PFSK-1 (cell line): ENCODE measurements around the gene CUL9.

Experiments
- FOXP2 ChIP-seq: optimal IDR thresholded peaks from 2 replicates; pipeline ENCODE3; 2011; ENCODE audit warnings: borderline replicate concordance, control low read depth, inconsistent platforms; ENCODE audit not compliant: insufficient read depth; ENCODE audit errors: extremely low read length, extremely low read depth
- POLR2AphosphoS5 ChIP-seq: IDR thresholded peaks from 2 replicates; pipeline ENCODE4 v1.6.1; 2012; ENCODE audit warnings: low read depth, mild to moderate bottlenecking, control low read depth, low read length, moderate library complexity
- SIN3A ChIP-seq: IDR thresholded peaks from 2 replicates; pipeline ENCODE4 v1.6.1; 2012; ENCODE audit warnings: mild to moderate bottlenecking, low read length, moderate library complexity, borderline replicate concordance; ENCODE audit not compliant: insufficient read depth
- TAF1 ChIP-seq: IDR thresholded peaks from 2 replicates; pipeline ENCODE4 v1.6.1; 2012; ENCODE audit warnings: low read length, control low read depth, borderline replicate concordance; ENCODE audit not compliant: insufficient read depth
- TF ChIP-seq, protein P1 (sequence below), 2 experiments: IDR thresholded peaks; 2 replicates each; pipeline versions ENCODE4 v1.6.1 to v1.8.0; 2011 to 2012; ENCODE audit warnings: low read depth in 2 of 2, low read length in 2 of 2, control low read depth in 1 of 2, inconsistent platforms in 1 of 2, mild to moderate bottlenecking in 1 of 2, moderate library complexity in 1 of 2; ENCODE audit not compliant: insufficient read depth in 1 of 2

The CUL9 gene

GRCh38 chr6:43269273-43270007 lies 87.4 kb downstream of the CUL9 start:
- no peak for TF ChIP-seq POLR2AphosphoS5
- TF ChIP-seq SIN3A, result no peak
- TF ChIP-seq, protein P1, sequence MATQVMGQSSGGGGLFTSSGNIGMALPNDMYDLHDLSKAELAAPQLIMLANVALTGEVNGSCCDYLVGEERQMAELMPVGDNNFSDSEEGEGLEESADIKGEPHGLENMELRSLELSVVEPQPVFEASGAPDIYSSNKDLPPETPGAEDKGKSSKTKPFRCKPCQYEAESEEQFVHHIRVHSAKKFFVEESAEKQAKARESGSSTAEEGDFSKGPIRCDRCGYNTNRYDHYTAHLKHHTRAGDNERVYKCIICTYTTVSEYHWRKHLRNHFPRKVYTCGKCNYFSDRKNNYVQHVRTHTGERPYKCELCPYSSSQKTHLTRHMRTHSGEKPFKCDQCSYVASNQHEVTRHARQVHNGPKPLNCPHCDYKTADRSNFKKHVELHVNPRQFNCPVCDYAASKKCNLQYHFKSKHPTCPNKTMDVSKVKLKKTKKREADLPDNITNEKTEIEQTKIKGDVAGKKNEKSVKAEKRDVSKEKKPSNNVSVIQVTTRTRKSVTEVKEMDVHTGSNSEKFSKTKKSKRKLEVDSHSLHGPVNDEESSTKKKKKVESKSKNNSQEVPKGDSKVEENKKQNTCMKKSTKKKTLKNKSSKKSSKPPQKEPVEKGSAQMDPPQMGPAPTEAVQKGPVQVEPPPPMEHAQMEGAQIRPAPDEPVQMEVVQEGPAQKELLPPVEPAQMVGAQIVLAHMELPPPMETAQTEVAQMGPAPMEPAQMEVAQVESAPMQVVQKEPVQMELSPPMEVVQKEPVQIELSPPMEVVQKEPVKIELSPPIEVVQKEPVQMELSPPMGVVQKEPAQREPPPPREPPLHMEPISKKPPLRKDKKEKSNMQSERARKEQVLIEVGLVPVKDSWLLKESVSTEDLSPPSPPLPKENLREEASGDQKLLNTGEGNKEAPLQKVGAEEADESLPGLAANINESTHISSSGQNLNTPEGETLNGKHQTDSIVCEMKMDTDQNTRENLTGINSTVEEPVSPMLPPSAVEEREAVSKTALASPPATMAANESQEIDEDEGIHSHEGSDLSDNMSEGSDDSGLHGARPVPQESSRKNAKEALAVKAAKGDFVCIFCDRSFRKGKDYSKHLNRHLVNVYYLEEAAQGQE (IDR thresholded peaks at IDR 0.05; ENCODE audit: insufficient read depth in 1 of 2, low read depth in 2 of 2, low read length in 2 of 2), result no peak
- no peak for TF ChIP-seq TAF1
- no peak for TF ChIP-seq FOXP2

DNA sequence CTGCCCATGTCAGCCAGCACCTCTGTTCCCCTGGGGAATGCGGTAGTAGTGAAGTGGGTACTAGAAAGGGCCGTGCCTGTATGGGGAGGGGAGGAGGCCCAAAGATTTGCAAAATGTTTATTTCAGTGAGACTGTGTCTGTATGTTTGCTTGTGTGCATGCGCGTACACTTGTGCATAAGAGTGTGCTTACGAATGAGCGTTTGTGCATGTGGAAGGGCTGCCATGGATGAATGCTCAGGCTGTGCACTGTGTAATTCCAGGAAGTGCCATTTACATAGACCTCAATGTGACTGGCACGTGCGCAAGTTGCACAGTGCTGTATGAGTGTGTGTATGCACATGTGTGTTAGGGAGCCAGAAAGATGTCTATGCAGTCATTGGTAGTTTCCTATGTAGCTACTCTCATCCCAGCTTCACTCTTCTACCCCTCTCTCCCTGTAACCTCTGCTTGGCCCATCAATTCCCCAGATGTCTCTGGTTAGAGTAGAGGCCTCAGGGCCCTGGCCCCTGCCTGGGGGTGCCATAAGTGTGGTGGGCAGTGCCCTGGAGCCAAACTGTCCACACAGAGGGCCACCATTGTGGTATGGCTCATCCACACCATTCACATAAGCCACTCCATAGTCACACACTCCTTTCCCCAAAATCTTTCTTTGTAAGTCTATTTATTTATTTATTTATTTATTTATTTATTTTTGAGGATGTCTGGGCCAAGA lies 89.3 kb downstream of the CUL9 start:
- TF ChIP-seq POLR2AphosphoS5 (no peak), TAF1 (no peak), SIN3A (no peak), FOXP2 (no peak)
- TF ChIP-seq, protein P1 (IDR thresholded peaks at IDR 0.05; ENCODE audit: insufficient read depth in 1 of 2, low read depth in 2 of 2, low read length in 2 of 2), result no peak

- no peak for TF ChIP-seq POLR2AphosphoS5
- no peak for TF ChIP-seq SIN3A
- TF ChIP-seq FOXP2, result no peak
- TF ChIP-seq TAF1, result no peak
- TF ChIP-seq, protein P1 (IDR thresholded peaks at IDR 0.05; ENCODE audit: insufficient read depth in 1 of 2, low read depth in 2 of 2, low read length in 2 of 2), result no peak
These were observed 89.9 kb downstream of the CUL9 start for GRCh38 chr6:43271944-43272343.

GRCh38 chr6:43273707-43274106 lies 91.7 kb downstream of the CUL9 start:
- TF ChIP-seq POLR2AphosphoS5, result no peak
- no peak for TF ChIP-seq TAF1
- TF ChIP-seq SIN3A, result no peak
- TF ChIP-seq, protein P1 (IDR thresholded peaks at IDR 0.05; ENCODE audit: insufficient read depth in 1 of 2, low read depth in 2 of 2, low read length in 2 of 2), result no peak
- TF ChIP-seq FOXP2, result no peak
